HG03469 (cell line): ENCODE results near the gene ERRFI1.

Source experiments
- ATAC-seq: cut with Tn5 transposase; IDR thresholded peaks from one replicate; pipeline ENCODE4 v1.9.1; 2021; ENCODE audit warnings: mild to moderate bottlenecking, moderate library complexity, moderate number of reproducible peaks; ENCODE audit not compliant: unreplicated experiment

The ERRFI1 gene

DNA sequence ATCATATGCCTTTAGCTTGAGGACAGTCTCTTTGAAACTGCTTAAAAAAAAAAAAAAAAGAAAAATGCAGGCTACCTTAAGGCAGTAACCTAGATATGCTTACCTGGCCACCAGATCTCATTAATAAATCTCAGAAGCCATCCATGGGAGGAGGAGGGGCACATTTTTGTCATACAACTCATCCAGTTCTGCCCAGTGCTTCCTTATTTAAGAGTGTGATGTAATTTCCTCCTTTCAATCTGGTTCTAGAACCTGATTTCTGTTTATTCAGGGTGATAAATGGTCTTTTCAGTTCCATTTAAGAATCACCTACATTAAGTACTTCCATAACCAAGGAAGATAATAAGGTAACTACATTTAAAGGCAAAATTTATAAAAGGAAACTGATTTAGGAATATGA, 6.1 kb downstream of the ERRFI1 start:
- ATAC-seq: no peak

- ATAC-seq: no peak
These were observed 6.9 kb downstream of the ERRFI1 start for GRCh38 chr1:8019229-8019620.

- ATAC-seq: no peak
These were observed 7.4 kb downstream of the ERRFI1 start for GRCh38 chr1:8018492-8019228.

- ATAC-seq: no peak
These were observed 8.5 kb downstream of the ERRFI1 start for GRCh38 chr1:8017495-8018197.

- no peak for ATAC-seq
These were observed 9.2 kb downstream of the ERRFI1 start for GRCh38 chr1:8016895-8017241.

- no peak for ATAC-seq
These were observed 9.8 kb downstream of the ERRFI1 start for GRCh38 chr1:8016210-8016894.

DNA sequence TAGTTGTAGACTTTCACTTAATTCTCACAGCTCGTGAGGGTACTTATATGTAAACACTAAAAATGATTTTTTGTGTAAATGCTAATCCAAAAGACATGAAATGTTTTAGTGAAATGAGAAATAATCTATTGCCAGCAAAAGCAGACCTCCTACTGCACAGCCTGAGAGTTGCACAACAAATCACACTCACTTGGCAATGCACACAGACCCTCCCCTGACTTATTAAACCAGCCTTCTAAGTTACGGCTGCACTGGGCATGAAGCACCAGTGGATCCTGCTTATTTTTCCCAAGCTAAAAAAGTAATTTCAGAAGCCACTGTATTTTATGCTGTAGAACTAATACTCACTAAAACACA, 10.3 kb downstream of the ERRFI1 start:
- ATAC-seq: no peak

DNA sequence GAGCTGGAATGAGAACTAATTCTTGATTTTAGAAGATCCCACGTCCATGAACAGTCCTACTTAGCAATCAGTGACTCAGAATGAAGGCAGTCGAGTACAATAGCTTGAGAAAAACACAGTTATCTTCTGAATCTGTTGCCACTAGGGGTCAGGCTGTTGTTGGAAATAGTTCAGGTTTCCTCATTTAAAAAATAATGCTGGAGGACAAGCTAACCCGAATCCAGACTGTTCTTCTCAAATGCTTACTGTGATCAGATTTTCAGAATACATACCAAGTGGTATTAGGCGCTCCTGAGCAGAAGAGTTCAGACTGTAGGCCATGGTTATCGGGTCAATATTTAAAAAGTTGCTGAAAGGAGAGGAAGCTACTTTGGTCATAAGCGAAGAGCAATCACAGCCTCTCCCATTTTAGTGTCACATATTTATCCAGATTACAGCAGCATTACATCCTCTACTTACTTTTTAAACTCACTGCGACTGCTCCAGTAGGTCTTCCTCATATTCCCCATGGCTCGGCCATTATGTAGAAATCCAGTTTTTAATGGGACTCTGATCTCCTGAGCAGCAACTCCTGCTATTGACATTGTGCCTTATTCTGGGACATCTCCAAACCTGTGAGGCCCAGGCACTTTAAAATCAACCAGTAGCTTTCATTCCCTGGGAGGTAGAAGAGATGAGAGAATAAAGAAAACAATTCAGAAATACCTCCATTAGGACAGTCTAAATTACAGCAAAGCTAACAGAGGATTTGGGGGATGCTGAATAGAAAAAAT, 10.9 kb downstream of the ERRFI1 start:
- no peak for ATAC-seq

GRCh38 chr1:8014381-8014988, 11.6 kb downstream of the ERRFI1 start:
- ATAC-seq: no peak

- ATAC-seq: no peak
These were observed 12.3 kb downstream of the ERRFI1 start for GRCh38 chr1:8013800-8014199.

- ATAC-seq: no peak
These were observed 12.7 kb downstream of the ERRFI1 start for GRCh38 chr1:8013399-8013798.

DNA sequence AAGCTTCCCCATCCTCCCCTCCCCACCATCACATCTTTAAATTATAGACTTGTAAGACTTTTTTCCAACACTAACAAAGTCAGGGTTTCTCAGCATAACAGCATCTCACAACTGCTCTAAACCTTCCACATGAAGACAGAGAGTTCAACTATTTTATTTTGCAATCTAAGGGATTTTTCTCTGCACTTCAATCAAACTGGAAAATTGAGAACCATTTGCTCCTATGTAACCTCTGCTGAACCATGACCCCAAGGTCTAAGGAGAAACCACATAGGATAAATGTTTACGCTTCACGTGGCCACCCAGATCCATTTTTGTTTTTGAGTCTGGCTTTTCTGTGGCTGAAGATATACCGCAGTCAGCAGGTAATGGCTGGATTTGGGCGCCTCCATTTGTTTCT, 13.2 kb downstream of the ERRFI1 start:
- ATAC-seq: no peak

GRCh38 chr1:8011923-8012858, 13.9 kb downstream of the ERRFI1 start:
- ATAC-seq: no peak

GRCh38 chr1:8011016-8011415, 15.1 kb downstream of the ERRFI1 start:
- ATAC-seq: no peak

GRCh38 chr1:8010080-8010664, 15.9 kb downstream of the ERRFI1 start:
- ATAC-seq: no peak

- ATAC-seq: no peak
These were observed 16.8 kb downstream of the ERRFI1 start for GRCh38 chr1:8009043-8010002.

DNA sequence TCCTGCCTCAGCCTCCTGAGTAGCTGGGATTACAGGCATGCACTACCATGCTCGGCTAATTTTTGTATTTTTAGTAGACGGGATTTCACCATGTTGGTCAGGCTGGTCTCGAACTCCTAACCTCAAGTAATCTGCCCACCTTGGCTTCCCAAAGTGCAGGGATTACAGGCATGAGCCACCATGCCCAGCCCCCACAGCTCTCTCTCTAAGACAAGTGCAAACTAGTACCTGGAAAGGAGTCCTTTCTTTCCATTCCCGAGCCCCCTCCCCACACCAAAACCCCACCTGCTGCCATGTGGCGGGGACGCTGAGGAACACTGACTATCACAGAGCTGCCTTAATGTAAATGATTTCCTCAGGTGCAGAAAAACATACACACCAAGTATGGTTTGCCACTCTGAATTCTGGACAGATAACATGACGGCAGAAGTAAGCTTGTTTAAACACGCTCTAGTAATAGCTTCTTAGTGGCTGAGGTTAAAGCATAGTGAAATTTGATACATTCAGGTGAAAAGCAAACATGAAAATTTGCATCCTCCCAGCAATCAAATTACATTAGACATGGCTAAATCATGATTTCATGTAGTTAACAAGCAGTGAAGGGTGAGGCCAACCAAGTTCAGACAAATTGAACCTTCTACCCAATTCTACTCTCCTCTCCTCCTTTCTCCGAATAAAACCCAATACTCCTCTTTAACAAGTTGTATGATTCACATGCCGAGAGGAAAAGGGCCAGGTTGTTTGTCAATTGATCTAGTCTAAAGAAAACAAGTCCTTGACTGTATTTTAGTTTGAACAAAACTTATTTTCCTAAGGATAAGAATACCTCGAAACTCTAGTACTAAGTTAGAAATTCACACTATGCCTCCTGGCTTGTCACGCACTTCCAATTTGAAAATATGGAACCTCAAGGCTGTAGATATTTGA, 19.8 kb downstream of the ERRFI1 start:
- no peak for ATAC-seq
